ENCODE results near the gene HM13.

DNA sequence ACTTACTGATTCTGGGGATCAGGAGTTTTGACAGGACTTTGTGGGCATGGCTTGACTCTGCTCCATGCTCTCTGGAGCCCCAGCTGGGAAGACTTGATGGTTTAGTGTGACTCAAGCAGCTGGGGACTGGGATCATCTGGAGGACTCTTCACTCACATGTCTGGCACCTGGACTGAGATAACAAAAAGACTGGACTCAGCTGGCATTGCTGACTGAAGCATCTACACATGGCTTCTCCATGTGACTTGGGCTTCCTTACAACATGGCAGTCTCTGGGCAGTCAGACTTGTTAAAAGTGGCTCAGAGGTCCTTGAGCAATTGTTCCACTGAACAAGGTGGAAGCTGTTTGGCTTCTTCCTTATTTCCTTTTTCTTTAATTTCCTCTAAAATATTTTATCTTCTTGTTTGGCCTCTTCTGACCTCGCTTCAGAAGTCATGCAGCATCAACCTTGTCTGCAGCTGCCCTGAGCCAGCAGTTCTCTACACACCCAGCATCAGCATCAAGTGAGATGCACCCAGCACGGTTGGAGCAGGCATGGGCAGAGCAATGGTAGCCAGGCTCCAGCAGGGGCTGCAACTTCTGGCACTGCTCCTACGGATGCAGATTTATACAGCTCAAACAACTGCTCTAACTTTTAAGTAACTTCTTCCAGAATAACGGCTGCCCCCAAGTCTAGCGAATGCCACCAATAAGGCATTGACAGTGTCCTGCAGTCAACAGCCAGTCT is 5.6 kb upstream of the HM13 start:
- TF ChIP-seq, protein P1, sequence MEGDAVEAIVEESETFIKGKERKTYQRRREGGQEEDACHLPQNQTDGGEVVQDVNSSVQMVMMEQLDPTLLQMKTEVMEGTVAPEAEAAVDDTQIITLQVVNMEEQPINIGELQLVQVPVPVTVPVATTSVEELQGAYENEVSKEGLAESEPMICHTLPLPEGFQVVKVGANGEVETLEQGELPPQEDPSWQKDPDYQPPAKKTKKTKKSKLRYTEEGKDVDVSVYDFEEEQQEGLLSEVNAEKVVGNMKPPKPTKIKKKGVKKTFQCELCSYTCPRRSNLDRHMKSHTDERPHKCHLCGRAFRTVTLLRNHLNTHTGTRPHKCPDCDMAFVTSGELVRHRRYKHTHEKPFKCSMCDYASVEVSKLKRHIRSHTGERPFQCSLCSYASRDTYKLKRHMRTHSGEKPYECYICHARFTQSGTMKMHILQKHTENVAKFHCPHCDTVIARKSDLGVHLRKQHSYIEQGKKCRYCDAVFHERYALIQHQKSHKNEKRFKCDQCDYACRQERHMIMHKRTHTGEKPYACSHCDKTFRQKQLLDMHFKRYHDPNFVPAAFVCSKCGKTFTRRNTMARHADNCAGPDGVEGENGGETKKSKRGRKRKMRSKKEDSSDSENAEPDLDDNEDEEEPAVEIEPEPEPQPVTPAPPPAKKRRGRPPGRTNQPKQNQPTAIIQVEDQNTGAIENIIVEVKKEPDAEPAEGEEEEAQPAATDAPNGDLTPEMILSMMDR (optimal IDR thresholded peaks at IDR 0.05 in 1 of 3, IDR thresholded peaks at IDR 0.05 in 1 of 3, conservative IDR thresholded peaks at IDR 0.05 in 1 of 3; ENCODE audit: extremely low read depth in 1 of 3, insufficient read depth in 2 of 3, low read length in 3 of 3): no peak
- TF ChIP-seq EZH2 (IDR thresholded peaks at IDR 0.05; ENCODE audit: low read length): no peak
